SU-DHL-6 (cell line): ENCODE measurements around the gene EIF1AD.

Experiments used
- EZH2phosphoT487 ChIP-seq: fragments of 200-600 bp; sonication (generic), shearing (Covaris generic); conservative IDR thresholded peaks from 2 replicates; pipeline ENCODE4 v1.6.1; 2018; ENCODE audit warnings: mild to moderate bottlenecking, antibody characterized with exemption, low read length, moderate library complexity, mixed read lengths
- TF ChIP-seq, protein P1 (sequence below): fragments of 200-600 bp; sonication (generic); IDR thresholded peaks from one replicate; pipeline ENCODE4 v1.5.1; 2017; ENCODE audit warnings: antibody characterized with exemption, mild to moderate bottlenecking, low read length, moderate library complexity; ENCODE audit not compliant: insufficient read depth, poor library complexity, severe bottlenecking

DNA sequence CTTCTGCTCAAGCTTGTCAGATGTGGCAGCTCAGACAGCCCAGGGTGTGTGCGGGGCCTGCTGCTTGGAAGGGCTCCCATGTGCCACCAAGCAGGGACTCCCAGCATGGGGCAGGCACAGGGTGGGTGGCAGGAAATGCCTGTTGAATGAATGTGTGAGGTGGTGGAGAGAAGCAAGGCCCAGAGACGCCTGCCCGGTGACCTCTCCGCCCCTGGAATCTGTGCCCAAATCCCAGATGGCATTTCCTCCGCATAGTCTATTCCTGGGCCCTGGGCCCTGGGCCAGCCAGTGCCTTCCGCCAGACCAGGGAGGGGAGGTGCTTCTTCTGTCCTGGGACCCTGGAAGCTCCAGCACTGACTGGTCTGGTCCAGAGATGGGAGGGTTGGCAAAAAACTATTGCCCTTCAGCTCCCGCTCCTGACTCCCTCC lies 13.5 kb upstream of the EIF1AD start:
- TF ChIP-seq, protein P1, sequence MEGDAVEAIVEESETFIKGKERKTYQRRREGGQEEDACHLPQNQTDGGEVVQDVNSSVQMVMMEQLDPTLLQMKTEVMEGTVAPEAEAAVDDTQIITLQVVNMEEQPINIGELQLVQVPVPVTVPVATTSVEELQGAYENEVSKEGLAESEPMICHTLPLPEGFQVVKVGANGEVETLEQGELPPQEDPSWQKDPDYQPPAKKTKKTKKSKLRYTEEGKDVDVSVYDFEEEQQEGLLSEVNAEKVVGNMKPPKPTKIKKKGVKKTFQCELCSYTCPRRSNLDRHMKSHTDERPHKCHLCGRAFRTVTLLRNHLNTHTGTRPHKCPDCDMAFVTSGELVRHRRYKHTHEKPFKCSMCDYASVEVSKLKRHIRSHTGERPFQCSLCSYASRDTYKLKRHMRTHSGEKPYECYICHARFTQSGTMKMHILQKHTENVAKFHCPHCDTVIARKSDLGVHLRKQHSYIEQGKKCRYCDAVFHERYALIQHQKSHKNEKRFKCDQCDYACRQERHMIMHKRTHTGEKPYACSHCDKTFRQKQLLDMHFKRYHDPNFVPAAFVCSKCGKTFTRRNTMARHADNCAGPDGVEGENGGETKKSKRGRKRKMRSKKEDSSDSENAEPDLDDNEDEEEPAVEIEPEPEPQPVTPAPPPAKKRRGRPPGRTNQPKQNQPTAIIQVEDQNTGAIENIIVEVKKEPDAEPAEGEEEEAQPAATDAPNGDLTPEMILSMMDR: no peak
- TF ChIP-seq EZH2phosphoT487: no peak
